Amniotic stem cell (primary cell): ENCODE results near the gene GRID1.

Experiments
- DNase-seq: peaks from one replicate; lab custom pipeline; 2025; lab: John Stamatoyannopoulos, UW

Gene GRID1

DNA sequence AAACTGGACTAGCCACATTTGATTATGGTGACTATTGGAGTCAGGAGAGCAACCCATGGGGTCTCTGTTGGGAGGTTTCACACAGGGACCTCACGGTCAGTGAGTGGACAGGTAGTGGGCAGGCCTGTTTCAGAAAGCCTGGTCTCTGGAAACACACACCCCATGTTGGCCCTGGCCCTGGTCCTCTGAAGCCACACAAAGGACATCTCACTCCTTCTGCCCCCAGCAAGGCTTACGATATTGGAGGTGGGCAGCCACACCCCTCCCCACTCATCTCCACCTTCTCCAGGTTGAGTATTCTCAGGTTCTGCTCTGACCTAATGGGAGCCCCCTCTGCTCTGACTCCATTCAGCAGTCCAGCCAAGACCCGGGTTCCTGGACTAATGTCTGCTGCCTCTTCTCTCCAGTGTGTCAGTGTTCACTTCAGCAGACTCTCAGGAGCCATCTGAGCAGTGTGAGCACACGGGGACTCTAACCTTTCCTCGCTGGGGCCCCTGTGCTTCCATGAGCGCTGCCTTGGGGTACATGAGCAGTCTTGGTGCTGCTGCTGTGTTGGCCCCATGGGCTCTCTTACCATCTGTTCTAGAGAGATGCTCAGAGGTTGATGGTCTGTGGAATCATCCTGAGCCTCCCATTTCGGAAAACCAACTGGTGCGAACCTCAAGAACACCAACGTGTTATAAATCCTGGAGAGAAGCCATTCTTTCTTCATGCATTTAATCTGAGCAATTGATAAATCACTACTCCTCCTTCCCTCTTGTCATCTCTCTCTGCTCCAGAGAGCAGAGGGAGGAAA, 748.6 kb downstream of the GRID1 start:
- DNase-seq, result no peak

DNA sequence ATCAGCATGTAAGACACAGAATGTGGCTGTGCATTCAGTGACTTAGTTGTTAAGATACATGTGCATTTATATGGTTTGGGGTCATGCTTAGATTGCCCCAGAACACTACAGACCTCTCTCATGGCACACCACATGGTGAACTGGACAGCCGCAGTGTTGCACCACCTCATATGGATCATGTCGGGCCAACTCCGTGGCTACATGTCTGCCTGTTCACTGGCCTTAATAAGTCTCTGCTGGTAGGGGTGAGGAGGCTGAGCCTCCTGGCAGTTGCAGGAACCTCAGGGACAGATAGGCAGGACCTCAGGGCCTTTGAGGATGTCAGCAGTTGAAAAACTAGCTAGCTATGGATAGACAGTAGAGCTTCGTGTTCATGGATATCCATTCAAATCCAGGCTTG, 751.0 kb downstream of the GRID1 start:
- DNase-seq, result no peak

DNA sequence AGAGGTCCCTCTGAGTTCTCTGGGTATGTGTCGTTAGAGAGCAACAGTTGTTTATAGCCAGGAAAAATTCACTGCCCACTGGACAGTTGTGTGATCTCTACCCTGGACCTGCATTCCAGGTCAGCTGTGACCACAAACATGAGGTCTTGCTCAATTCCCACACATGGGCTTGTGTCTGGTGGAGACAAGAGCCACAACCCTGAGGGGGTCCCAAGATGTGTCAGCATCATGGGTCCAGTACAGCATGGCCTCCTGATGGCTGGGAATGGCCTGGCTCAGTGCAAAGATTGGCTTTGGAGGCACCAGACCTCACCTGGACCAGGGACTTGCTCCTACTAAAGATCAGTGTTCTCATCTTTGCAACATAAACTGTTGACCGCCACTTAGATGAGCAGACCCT, 751.6 kb downstream of the GRID1 start:
- DNase-seq, result no peak

DNA sequence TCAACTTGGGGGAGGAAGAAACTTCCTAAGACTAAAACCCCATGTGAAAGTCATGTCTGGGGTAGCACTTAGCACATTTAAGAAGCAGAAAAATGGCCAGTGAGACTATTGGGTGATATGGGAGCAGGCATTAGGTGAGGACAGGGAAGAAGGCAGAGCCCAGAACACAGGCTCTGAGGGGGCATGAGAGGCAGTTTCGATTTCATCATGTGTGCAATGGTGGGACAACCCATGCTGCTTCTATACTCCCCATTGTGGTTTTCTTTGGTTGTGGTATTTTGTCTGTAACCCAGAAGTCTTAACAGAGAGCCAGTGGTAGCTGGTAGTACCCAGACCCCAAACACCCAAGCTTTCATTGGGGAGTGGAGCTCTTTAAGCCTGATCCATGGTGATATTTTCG, 752.0 kb downstream of the GRID1 start:
- no peak for DNase-seq

DNA sequence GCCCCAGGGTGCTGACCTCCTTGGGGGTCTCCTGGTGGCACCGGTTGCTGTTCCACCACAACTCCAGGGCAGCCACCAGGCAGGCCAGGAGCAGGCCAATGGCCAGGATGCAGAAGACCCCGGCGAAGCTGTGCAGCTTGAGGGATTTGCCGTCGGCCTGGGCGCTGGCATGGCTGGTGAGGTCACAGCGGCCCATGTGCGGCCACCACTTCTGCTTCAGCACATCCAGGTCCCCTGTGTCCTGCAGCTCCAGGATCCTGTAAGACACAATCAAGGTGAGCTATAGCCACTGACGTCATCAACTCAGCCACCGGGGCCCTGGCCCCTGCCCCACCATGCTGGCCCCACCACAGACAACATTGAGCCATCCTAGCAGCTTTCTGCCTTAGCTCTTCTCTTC, 753.2 kb downstream of the GRID1 start:
- no peak for DNase-seq

DNA sequence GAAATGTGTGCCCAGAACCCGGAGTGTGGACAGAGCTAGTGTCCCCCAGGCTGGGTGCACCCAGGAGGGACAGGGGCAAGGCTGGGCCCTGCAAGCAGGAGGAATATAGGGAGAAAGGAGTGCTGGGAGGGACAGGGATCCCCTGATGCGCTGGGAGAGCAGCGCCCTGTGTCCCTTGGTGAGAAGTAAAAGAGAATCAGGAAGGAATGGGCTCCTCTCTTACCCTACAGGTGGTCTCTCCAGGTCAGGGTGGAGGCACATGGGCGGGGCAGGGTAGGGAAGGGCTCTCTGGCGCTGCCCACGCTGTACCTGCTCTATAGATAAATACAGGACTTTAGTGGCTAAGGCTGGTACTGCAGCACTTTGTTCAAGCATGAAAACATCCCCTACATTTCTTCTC, 753.8 kb downstream of the GRID1 start:
- no peak for DNase-seq

DNA sequence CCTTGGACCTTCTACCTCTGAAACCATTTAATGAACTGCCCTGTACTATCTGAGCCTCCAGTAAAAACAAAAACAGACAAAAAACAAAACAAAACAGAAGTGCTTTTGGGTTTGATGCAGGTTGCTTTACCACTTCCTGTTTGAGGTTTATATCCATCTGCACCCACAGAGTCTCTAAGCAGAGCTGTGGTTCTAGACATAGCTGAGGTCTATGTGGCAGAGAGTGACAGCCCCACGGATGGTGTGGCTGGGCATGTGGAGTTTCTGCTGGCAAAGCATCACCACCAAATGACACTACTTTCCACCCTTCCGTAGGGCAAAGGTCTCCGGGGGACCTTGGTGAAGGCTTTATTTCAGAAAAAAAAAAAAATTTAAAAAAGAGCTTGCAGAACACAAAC, 754.2 kb downstream of the GRID1 start:
- no peak for DNase-seq

DNA sequence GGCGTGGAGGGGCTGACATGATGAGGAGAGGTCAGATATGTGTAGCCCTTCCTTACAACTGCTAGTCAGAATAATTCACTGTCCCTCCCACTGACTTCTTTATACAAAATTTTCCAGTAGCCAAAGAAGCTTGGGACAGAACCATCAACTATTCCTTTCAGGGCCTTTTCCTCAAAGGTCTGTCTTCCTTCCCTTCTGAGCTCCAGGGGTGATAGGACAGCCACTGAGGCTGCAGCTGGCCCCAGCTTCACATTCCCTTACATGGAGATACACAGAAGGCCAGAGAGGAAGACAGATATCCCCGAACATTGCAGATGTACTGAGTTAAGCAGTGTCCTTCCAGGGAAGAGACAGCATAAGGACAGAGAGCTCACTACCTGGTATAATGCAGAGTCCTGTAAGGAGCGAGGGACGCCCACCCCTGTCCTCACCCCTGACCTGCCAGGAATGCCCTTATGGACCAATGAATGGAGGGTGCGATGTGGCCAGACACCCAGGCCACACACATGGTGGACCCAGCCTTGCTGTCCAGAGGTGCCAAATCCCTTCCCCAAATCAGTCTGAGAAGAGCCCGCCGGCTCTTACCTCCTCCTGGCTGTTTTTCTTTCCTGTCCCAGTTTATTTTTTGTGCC, 754.7 kb downstream of the GRID1 start:
- DNase-seq, result no peak

DNA sequence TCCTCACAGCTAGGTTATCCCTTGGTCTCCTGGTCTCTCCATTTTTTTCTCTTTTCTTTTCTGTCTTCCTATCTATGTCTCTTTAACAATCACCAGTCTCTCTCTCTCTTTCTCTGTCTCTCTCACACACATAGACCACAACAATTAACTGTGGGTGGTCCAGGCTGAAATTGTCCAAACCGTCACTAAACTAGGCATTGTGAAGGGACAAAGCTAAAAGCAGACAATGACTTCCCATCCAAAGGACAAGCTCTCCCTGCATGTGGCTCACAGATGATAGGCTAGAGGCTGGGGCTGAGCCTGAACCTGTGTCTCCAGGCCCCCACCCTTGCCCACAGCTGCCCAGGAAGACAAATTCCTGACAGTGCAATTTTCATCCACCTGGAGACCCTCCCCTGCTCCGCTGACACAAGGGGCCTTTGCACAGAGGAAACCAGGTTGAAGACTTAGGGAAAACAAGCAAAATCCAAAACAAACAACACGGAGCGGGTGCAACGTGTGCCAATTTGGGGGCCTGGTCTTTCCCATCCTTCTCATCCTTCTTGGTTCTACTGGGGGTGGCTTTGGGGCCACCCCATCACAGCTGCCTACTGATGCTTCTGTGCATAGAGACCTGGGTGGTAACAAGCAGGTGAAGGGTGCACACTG, 755.4 kb downstream of the GRID1 start:
- no peak for DNase-seq

DNA sequence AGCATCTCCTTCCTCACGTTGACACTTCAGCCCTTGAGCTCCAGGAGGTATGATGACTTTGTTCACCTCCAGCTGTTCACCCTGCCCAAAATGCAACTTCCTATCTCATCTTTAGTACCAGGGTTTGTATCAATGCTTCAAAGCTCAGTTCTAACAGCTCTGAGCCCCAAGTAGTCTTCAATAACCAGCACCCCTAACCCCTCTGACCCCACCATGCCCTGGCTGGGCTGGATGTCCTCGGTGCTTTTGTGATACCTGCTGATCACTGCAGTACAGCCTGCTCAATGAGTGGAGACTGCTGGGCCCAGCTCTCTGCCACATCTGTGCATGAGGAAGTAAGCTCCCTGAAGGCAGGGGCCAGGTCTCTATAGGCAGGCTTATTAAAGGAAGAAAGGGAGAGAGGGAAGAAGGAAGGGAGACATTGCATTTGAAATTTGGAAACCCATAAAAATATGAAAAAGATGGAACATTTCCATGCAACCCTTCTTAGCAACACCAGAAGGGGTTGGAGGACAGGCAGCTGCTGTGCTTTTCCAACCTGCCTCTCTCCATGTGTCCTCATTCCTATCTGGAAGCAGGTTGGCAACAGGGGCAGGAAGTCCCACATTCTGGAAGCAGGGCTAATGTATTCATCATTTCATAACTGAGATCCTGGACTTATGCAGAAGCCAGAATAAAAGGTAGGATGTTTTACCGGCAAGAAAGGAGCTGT, 756.1 kb downstream of the GRID1 start:
- no peak for DNase-seq

DNA sequence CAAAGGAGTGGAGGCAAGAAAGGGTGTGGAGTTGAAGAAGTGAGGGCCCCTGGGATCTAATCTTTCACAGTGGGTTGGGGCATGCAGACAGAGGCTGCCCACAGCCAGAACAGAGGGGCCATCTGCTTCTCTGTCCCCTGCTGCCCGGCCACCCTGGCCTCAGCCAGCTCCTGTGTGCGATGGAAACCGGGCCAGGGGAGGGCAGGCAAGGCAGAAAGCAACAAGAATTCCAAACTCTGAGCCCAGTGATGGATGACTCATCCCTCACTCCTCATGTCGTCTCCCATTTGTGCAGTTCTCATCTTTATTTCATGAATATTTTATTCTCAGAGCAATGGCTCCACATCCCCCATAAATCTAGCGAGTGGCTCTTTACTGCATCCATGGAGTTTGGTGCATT, 757.1 kb downstream of the GRID1 start:
- no peak for DNase-seq

DNA sequence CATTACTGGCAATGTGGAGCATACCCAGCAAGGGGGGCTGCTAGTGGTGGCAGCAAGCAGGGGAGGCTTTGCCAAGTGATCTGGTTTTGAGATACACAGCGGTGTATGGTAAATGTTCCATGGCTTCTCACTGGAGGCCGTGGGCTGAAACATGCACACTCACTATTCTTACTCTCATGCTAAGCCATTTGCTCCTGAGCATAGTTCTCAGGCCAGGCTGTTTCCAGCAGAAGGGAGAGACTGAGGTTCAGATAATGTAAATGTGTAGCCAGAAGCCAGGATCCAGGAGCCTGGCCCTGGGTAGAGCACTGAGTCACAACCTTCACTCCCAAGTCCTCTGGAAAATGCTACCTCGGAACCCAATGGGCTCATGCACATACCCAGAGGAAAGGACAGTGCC, 757.9 kb downstream of the GRID1 start:
- DNase-seq, result no peak

DNA sequence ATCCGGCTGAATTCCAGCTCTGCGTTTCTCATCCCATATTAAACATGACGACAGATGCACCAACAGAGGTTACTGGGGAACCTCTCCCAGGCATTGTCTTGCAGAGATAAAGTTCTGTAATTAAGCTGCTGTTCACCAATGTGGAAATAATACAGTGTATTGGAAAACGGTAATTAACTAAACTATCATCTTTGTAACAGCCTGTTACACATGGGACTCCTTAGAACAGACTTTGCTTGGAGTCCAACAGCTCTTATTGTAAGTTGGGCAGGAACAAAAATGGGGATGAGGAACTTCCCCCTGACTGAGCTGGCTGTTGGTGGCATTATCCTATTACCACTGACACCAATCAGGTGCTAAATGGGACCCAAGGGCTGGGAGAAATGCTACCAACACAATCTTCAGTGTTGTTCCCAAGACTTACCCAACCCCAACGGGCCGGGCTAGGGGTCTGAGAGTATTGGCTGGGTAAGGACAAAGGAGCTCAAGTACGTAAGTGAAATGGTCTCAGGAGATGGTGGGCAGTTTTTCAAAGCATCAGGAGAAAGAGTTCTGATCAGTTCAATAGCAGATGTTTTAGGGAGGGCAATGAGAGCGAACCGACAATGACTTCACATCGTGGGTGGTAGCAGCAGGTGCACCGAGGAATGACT, 759.4 kb downstream of the GRID1 start:
- DNase-seq, result no peak

DNA sequence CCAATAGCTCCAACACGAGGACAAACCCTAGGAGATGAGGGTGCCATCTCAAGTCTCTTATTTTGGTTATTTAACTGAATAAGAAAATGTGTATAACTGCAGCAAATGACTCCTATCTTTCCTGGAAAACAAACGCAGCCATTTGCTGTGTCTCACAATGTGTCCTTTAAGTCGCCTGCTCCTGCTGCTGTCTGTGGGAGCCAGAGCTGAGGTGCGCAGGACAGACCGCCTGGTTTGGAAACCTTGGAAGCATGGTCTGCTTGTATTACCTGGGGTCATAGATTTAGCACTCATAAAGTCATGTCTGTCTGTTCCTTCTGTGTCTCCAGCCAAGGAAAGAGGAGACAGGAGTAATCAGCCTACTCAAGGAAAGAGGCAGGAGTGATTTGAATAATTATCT, 760.2 kb downstream of the GRID1 start:
- DNase-seq, result no peak

DNA sequence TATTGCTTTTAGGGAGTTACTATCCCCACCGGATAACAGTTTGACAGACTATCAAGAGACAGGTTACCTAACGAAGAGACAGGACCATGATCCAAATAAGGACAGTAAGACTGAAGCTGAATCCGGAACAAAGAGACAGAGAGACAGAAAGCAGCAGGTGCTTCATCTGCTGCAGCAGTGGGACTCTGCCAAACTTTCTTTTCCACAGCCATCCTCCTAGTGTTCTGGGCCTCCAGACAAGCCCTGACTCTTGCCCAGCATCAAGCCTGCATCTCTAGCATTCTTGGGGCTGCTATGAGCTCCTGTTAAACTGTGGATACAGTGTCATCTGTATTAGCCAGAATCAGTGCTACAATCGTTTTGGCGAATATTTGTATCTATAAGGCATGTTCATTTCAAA, 761.7 kb downstream of the GRID1 start:
- no peak for DNase-seq

DNA sequence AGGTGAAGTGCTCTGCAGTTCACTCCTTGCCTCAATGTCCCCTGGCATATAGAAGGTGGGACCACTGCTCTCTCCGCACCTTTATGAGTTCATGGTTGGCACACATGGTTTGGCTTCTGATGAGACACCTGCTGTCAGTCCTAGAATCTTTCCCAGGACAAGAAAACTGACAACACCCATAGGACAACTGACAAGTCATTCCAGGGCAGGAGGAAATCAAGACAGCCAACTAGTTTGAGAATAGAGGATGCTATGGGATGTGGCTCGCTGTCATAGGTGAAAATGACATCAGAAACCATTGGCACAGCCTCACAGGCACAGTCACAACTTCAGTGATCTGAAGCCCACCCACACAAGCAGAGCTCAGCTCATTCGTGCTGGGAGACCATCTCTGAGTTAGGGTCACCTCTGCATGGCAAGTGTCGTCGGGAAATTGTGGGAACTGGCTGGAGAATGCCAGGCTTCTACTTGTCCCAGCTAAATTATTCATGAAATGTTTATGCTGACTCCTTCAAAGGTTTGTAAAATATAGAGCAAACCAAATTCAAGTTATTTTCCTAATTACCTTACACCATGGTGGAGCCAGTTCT, 762.4 kb downstream of the GRID1 start:
- DNase-seq, result no peak

DNA sequence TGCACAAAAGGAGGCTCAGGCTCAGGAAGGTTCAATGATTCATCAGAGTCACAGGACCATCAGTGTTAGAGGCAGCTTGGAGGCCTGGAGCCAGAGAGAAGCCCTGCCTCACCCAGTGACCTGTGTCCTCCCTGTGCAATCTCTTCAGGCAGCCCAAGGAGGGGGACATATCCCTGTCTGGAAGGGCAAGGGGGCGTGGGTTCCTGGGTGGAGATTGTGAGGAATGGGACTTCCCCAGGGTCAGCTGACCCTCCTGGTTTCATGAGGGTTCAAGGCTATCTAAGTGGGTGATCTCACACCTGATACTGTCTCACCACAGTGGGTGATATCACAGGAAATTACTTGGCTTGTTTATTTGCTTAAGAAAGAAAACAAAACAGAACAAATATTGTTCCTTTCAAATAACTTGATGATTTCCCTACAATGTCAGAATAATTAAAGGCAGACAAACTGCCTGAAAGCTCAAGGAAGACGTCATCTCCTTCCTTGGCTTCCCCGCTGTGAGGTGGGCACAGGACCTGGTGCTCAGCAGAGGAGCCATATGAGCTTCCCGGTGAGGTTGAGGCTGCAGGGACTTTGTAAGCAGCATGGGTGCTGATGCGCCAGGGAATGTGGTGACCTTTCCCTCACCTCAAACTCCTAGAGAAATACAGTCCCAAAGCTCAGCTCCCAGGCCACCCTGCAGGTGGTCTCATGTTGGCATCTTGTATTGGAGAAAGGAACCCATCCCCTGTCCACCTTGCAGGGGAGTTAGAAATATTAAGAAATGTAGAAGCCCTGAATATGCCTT, 763.2 kb downstream of the GRID1 start:
- DNase-seq, result no peak

DNA sequence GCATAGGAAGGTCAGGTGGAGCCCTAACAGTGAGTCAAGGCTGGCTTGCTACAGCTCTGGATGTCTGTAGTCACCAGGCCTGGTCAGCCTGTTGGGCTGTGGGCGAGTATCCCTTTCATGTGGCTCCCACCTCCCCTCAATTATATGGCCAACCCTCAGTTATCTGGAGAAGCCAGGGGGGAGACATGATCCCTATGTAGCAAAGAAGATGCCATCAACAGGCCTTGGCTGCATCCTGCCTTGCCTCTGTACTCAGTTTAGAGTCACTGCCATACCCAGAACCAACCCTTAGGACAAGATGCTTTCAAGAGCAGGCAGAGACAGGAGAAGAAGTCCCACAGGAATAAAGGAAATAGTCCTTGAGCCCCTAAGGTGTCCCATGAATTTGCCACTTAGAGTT, 763.9 kb downstream of the GRID1 start:
- DNase-seq, result no peak

DNA sequence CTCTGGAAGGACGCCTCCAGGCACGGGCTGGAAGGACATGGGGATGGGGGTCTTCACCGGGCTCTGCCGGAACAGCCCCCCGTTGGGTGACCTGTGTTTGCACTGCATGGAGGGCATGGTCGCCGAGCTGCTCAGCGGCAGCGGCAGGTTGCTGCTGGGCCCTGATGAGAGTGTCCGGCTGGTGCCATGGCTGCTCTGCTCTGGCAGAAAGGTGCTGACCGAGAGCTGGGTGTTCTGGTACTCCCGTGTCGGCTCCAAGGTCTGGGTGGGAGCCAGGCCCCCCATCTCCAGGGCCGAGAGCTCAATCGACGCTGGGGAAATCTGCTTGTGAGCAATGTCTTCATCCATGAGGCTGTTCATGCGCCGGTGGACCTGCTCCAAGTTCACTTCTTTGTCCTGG, 764.3 kb downstream of the GRID1 start:
- DNase-seq, result no peak

DNA sequence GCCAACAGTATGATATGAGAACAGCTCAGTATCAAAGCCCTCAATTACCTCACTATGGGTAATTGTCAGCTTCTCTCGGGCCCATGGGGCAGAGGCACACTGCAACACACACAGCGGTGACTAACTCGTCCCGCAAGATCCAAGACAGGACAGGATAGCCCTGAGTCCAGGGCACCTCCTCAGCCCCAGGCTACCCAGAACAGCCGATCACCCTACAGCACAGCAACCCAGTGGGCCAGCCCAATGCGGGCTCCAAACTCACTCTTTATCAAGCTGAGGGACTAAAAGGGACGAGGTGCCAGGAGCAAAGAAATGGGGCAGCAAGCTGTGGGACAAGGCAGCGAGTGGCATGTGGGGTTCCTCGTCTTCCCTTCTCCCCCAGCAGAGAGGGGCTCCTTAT, 765.1 kb downstream of the GRID1 start:
- no peak for DNase-seq

DNA sequence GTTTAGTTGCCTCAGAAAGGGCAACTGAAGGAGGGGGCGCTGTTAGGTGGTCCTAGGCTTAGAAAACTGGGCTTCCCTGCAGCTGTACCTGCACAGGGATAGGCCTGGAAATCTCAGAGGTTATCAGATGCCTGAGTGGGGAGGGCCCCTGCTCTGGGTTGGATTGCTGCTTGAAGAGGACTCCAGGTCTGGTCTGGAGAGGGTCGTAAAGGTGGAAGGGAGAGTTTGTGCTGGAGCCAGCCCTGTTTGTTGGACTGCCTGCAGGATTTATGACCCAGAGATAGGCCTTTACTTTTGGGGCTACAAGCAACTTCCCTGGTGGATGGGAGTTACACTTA, 765.9 kb downstream of the GRID1 start:
- no peak for DNase-seq
